IPS-18c (cell line): ENCODE measurements around the gene HS3ST4.

Source experiments
- H3K4me3 ChIP-seq: 2 replicates; pipeline ENCODE4 v1.7.0; 2013; ENCODE audit warnings: low read depth, mild to moderate bottlenecking, low read length, moderate library complexity; ENCODE audit not compliant: insufficient read depth
- H3K9me3 ChIP-seq: one replicate; pipeline ENCODE4 v1.6.1; 2013; ENCODE audit warnings: mild to moderate bottlenecking, low read length, moderate library complexity; ENCODE audit not compliant: control insufficient read depth, insufficient read depth

Gene HS3ST4

DNA sequence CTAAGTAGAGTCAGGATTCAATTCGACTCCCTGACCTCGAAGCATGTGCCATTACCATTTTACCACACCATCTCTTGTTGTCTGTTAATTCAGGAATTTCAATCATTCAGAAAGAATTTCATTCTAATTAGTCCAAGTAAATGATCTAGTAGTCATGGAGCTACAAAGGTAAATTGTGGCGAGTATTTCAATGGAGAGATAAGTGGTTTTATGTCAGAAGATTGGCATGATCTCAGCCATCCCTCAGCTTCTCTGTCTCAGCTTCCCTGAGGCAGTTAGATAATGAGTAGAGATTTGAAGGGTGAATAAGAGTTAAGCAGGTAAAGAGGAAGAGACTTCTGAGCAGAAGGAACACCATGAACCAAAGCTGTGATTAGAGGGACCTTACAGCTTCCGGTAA lies 93.6 kb downstream of the HS3ST4 start:
- H3K4me3 ChIP-seq: no peak overlapping the region

DNA sequence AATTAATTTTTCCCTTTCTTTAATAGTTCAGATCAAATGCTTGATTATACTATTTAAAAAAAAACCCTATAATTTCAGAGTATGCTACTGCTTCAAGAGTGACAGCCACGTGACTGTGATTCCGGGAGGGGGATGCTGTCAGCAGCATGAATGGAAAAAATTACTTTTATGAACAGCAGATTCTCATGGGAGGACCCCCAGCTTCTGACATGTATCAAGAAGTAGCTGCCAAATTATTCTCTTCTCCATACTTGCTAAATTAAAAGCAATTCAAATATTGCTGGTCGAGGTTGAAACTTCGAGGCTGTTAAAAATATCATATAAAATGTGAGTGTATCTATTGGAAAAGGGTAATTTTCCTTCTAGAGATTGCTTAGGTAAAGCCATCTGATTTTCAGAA lies 95.0 kb downstream of the HS3ST4 start:
- H3K4me3 ChIP-seq: no peak overlapping the region
- H3K9me3 ChIP-seq: no peaks in the 10 kb centered on the region

More for the DNA sequence above, 93.6 kb downstream of the HS3ST4 start:
- H3K9me3 ChIP-seq: no peaks in the 10 kb centered on the region

DNA sequence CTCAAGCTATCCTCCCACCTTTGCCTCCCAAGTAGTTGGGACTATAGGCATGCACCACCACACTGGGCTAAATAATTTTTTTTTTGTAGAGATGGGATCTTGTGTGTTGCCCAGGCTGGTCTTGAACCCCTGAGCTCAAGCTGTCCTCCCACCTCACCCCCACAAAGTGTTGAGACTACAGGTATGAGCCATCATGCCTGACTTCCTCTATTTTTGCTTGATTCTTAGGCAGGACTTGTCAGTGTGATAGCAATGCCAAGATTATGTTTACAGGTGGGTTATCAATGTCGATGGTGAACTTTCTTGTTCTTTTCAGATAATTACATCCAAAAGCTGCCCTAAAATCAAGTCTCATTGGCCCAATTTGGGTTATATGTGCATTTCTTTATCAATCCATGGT lies 96.9 kb downstream of the HS3ST4 start:
- no peak overlapping the region for H3K4me3 ChIP-seq
- H3K9me3 ChIP-seq: no peaks in the 10 kb centered on the region

DNA sequence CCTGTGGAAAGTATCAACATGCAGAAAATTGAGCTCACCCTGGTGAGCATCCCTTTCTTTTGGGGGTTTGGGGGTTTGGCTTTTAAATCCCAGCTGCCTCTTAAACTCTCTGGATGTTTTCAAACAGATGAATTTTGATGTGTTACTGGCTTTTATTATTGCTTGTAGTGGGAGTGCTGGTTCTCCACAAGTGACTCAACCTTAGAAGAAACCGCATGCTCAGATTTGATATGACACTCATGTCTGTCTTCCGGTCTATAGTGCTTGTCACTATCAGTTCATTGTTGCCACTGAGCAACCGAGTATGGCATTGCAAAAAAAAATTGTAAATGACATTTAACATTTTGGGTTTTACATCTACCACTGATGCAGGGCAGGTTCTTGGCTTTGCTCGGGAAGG lies 104.5 kb downstream of the HS3ST4 start:
- no peak overlapping the region for H3K4me3 ChIP-seq

DNA sequence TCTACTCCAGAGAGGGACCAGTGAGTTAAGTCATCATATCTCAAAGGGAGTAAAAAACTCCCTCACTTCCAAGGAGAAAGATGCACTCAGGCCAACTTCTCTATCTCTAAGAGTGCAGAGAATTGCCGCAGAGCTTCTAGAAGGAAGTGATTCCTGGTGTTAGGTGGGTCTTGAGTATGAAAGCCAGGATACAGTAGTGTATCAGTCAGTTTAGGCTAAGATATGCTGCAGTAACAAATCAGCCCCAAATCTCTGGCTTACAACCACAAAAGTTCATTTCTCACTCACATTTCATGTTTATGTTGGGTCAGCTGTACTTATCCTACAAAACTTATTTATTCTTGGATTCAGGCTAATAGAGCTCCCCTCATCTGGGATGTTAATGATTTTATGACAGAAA lies 106.3 kb downstream of the HS3ST4 start:
- Histone ChIP-seq H3K9me3 (no peaks in the 10 kb centered on the region), H3K4me3 (no peak overlapping the region)

More for the DNA sequence above, 104.5 kb downstream of the HS3ST4 start:
- H3K9me3 ChIP-seq: no peaks in the 10 kb centered on the region

DNA sequence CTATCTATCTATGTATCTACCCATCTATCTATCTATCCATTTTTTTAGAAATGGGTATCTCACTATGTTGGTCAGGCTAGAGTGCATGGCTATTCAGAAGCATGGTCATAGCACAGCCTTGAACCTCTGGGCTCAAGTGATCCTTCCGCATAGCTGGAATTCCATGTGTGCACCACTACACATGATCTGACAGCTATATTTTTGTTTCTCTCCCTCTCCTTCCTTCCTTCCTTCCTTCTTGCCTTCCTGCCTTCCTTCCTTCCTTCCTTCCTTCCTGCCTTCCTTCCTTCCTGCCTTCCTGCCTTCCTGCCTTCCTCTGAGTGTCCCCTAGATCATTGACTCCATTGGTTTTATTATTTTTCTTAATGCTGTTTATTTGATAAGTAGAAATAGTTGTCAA lies 108.1 kb downstream of the HS3ST4 start:
- no peak overlapping the region for H3K4me3 ChIP-seq
- H3K9me3 ChIP-seq: no peaks in the 10 kb centered on the region

DNA sequence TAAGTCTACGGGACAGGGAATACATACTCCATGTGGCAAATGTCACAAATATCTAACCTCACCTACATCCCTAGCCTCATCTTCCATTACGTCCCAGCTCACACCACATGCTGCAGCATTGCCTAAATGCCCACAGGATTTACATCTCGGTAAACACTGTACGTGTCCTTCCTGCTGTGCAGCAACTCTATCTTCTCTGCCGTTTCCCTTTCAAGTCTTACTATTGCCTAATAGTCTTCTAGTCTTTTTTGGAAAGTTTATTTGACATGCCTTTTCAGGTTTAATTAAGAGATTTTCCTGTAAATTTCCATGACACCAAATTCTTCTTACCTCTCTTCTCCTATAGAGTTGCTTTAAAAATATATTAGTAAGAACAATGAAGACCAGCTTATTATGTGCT lies 120.5 kb downstream of the HS3ST4 start:
- Histone ChIP-seq H3K4me3 (no peak overlapping the region), H3K9me3 (peaks cover 2% of the 10 kb centered on the region)

DNA sequence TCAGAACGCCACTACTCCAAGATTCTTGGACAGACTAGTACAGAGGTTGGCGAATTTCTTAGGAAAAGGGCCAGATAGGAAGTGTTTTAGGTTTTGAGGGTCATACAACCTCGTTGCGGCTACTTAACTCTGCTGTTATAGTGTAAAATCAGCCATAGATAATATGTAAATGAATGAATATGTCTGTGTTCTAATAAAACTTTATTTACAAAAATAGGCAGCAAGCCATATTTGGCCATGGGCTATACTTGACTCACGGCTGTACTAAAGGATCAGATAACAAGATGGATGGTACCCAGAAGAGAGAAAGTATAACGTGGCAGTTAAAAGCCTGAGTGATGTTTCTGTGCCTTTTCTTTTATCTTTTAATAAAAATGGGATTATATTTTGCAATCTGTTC lies 125.5 kb downstream of the HS3ST4 start:
- Histone ChIP-seq H3K9me3 (no peaks in the 10 kb centered on the region), H3K4me3 (no peak overlapping the region)

DNA sequence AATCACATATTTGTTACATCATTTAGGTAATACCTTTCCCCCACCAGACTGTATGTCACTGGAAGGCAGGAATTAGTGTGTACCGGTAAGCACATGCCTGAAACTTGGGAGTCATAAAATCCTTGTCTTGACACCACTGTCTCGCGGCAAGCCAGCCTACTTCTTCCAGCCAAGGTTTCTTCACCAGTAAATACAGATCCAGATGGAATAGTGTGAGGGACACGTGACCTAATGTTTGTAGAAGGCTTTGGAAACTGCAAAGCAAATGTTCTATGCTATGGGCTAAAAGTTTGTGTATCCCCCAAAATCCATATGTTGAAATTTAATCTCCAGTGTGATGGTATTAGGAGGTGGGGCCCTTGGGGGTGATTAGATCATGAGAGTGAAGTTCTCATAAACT lies 126.1 kb downstream of the HS3ST4 start:
- Histone ChIP-seq H3K9me3 (no peaks in the 10 kb centered on the region), H3K4me3 (no peak overlapping the region)

DNA sequence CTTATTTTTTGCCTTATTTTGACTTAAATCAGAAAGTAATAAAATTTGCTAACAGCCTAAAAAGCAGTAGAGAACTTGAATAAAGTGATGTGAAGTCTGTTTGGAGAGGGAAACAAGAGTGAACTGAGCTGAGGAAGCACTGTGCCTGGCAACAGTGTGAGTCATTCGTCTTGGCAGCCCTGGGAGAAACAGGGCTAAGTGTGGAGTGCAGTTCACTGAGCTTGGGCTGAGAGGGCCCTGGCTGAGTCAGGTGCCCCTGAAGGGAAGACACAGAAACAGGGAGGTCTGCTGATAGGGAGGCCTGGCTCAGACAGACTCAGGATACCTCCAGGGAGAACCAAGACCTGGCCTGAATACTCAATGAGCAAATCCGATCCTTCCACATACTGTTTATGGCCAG lies 132.1 kb downstream of the HS3ST4 start:
- H3K4me3 ChIP-seq: no peak overlapping the region
- peaks cover 5% of the 10 kb centered on the region for H3K9me3 ChIP-seq

DNA sequence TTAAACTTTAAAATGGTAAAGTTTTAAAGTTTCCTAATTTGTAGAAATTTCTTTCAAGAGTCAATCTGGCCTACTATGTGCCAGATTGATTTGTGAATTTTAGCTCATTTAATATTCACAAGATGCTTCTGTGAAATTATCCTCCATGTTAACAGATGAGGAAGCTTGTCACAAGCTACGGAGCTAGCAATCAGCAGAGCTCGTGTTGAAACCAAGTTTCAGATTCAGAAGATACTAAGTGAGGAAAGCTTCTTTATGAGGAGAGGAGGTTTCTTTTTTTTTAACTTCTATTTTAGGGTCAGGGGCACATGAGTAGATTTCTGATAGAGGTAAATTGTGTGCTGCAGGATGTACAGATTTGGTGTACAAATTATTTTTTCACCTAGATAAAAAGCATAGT lies 135.9 kb downstream of the HS3ST4 start:
- peaks cover 5% of the 10 kb centered on the region for H3K9me3 ChIP-seq
- H3K4me3 ChIP-seq: no peak overlapping the region

DNA sequence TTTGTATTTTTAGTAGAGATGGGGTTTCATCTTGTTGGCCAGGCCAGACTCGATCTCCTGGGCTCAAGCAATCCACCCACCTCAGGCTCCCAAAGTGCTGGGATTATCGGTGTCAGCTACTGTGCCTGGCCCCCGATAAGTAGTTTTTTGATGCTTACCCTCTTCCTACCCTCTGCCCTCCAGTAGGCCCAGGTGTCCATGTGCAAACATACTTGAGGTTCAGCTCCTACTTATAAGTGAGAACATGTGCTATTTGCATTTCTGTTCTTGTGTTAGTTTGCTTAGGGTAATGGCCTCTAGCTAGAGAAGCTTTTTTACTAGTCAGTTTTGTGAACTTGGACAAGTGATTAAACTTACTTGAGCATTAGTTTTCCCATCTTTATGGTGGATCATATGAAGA lies 136.8 kb downstream of the HS3ST4 start:
- H3K4me3 ChIP-seq: no peak overlapping the region

DNA sequence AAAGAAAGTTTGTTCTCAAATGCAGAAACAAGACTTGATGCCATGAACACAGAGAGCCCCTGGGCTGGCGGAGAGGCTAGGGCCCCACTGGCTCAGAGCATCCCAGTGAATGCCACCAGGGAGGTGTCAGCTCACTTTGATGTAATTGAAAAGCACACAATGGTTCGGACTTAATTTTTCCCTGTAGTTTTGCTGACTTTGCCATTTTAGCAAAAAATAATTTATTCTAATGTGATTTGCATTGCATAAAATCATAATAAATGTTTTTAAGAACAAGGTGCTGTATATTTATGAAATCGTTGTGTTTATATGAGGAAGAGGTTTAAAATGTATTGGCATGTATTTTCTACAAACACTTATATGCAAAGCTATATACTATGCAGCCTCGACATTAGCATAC lies 140.5 kb downstream of the HS3ST4 start:
- H3K9me3 ChIP-seq: peaks cover 2% of the 10 kb centered on the region
- no peak overlapping the region for H3K4me3 ChIP-seq

More for the DNA sequence above, 136.8 kb downstream of the HS3ST4 start:
- peaks cover 5% of the 10 kb centered on the region for H3K9me3 ChIP-seq

DNA sequence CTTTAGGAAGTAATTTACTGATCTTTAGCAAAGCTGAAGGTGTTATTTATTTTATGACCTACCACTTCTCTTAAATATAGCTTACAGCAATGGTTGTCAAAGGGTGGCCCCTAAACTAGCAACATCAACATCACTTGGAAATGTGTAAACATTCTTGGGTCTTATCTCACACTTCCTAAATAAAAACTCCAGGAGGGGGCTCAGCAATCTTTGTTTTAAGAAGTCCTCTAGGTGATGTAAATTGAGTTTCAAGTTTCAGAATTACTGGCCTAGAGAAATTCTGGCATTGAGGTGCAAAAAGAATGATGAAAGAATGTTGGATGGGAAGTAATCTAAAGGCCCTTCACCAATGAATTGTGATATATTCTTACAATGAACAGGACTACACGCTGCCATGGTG lies 142.3 kb downstream of the HS3ST4 start:
- H3K4me3 ChIP-seq: no peak overlapping the region
- H3K9me3 ChIP-seq: no peaks in the 10 kb centered on the region

DNA sequence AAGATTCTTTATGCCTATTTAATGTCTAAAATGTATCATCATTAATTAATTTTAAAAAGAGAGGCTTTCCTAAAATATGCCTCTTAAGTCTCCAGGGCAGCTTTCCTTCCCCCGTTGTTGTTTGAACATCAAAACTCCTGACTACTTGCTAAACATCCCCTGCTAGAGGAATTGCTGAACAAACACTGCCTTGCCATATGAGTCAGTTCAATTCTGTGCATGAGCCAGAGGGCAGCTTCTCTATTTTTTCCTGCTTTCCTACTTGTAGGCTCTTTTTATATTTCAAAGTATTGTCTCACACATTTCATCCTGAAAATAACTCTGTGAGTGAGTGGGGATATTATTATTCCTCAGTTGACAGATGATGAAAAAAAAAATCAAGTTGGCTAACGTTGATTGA lies 143.4 kb downstream of the HS3ST4 start:
- no peaks in the 10 kb centered on the region for H3K9me3 ChIP-seq
- H3K4me3 ChIP-seq: no peak overlapping the region

DNA sequence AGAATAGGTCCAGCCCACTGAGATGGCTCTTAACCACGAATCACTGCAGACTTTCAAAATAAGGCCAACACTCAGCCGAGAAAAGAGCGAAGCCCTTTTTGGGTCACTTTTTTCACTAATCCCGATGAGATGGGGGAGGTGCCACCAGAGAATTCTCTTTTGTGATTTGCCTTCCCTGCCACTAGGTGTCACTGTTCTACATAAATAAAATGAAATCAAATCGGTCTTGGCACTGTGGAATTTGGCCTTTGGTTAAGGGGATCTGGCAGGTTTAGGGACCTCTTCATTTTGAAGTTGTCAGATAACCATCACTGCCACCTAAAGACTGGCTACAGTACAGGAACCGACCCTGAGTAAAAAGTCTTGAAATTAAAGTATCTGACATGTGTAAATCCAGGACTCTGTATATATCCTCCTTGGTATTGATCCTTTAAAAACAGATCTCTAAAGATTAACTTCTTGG lies 147.0 kb downstream of the HS3ST4 start:
- Histone ChIP-seq H3K4me3 (no peak overlapping the region), H3K9me3 (no peaks in the 10 kb centered on the region)

DNA sequence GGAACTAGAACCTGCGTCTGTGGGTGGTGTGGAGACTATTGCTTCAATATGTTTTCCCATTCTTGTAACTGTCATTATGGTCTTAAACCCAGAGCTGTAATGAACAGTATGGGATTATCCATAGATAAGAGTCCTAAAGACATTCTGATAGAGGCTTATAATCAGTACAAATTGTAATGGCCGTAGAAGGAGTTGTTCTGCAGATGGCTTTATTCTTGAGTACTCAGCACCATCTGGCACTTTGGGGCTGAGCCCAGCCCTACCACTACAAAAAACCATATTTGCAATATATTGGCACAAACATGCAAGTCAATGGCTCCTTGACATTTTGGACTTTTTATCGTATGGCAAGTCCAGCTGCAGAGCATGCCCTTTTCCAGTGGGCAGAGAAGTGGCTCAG lies 150.0 kb downstream of the HS3ST4 start:
- H3K9me3 ChIP-seq: no peaks in the 10 kb centered on the region
- no peak overlapping the region for H3K4me3 ChIP-seq

DNA sequence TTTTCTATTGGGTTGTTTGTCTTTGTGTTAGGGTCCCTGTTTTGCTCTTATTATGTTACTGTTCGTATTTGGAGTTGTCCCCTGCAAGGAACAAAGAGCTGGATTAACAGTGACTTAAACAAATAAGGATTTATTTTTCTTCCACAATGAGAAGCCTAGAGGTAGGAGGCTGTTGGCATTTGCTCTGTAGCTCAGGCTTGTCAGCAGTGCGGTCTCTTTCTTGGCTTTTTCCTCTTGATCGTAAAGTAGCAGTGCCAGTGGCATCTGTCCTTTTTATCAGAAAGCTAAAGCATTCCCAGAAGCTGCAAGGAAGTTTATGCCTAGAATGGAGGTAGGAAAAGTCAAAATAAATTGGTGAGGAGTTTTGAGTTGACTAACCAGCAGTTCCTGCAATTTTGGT lies 154.1 kb downstream of the HS3ST4 start:
- H3K4me3 ChIP-seq: no peak overlapping the region
- no peaks in the 10 kb centered on the region for H3K9me3 ChIP-seq

DNA sequence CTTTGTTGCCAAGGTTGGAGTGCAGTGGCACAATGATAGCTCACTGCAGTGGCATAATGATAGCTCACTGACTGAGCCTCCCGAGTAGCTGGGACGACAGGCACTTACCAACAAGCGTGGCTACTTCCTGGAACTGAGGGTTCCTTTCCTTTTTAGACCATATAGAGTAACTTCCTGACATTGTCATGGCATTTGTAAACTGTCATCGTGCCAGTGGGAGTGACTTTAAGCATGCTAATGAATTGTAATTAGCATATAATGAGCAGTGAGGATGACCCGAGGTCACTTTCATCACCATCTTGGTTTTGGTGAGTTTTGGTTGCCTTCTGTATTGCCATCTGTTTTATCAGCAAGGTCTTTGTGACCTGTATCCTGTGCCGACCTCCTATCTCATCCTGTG lies 162.4 kb downstream of the HS3ST4 start:
- no peaks in the 10 kb centered on the region for H3K9me3 ChIP-seq
- H3K4me3 ChIP-seq: no peak overlapping the region
